GM19351 (cell line): Measurements from ENCODE around the gene C1QL1.

Experiments
- ATAC-seq: cut with Tn5 transposase; IDR thresholded peaks from one replicate; pipeline ENCODE4 v1.9.1; 2021; ENCODE audit warnings: mild to moderate bottlenecking, moderate library complexity; ENCODE audit not compliant: unreplicated experiment

The C1QL1 gene

GRCh38 chr17:44915862-44916780 is 52.0 kb downstream of the C1QL1 start:
- no peak for ATAC-seq

- ATAC-seq = no peak
Observed at GRCh38 chr17:44915321-44915726, 52.8 kb downstream of the C1QL1 start, which contains the start of gene GFAP. GFAP (minus strand) TSS chr17:44915500; CDS start chr17:44915486, 14 bp downstream.

- ATAC-seq = no peak
Observed at GRCh38 chr17:44914698-44915271, 53.3 kb downstream of the C1QL1 start.

- ATAC-seq = no peak
Observed at GRCh38 chr17:44914148-44914547, 54.0 kb downstream of the C1QL1 start.

- ATAC-seq = no peak
Observed at GRCh38 chr17:44913676-44914075, 54.4 kb downstream of the C1QL1 start.

GRCh38 chr17:44912763-44913544 is 55.1 kb downstream of the C1QL1 start:
- no peak for ATAC-seq

- no peak for ATAC-seq
Observed at GRCh38 chr17:44911133-44912001, 56.7 kb downstream of the C1QL1 start.

GRCh38 chr17:44910231-44911106 is 57.6 kb downstream of the C1QL1 start:
- no peak for ATAC-seq
